CD1c-positive myeloid dendritic cell (primary cell): ENCODE results near the gene C2CD3.

Source experiments
- DNase-seq: peaks from one replicate; pipeline ENCODE4 v3.0.0-alpha.2; 2016; ENCODE audit errors: extremely low spot score

The C2CD3 gene

GRCh38 chr11:74018331-74019005 is 152.3 kb downstream of the C2CD3 start:
- DNase-seq = peak; percentile 87

- DNase-seq = no peak
Observed at GRCh38 chr11:74017631-74018030, 153.2 kb downstream of the C2CD3 start.

- no peak for DNase-seq
Observed at GRCh38 chr11:74015919-74016684, 154.7 kb downstream of the C2CD3 start.

GRCh38 chr11:74014880-74015279 is 155.9 kb downstream of the C2CD3 start:
- peak; percentile 46 for DNase-seq

GRCh38 chr11:74013141-74013540 is 157.7 kb downstream of the C2CD3 start:
- no peak for DNase-seq

GRCh38 chr11:74012074-74012809 is 158.6 kb downstream of the C2CD3 start:
- DNase-seq = no peak

- peak; percentile 14 for DNase-seq
Observed at GRCh38 chr11:74011360-74012073, 159.3 kb downstream of the C2CD3 start.

GRCh38 chr11:74010306-74011300 is 160.2 kb downstream of the C2CD3 start:
- no peak for DNase-seq

GRCh38 chr11:74009675-74010305 is 161.0 kb downstream of the C2CD3 start:
- no peak for DNase-seq

GRCh38 chr11:74009230-74009547 is 161.6 kb downstream of the C2CD3 start:
- no peak for DNase-seq

GRCh38 chr11:74008373-74009229 is 162.2 kb downstream of the C2CD3 start, which contains the start of gene UCP3:
UCP3 (minus strand) TSS chr11:74009085; CDS start chr11:74007042, 2,043 bp downstream.
- no peak for DNase-seq

GRCh38 chr11:74007691-74008372 is 163.0 kb downstream of the C2CD3 start:
- DNase-seq = no peak

- DNase-seq = no peak
Observed at GRCh38 chr11:74006743-74007304, 164.0 kb downstream of the C2CD3 start.

- no peak for DNase-seq
Observed at GRCh38 chr11:74005721-74006517, 164.9 kb downstream of the C2CD3 start.

- DNase-seq = peak; percentile 42
Observed at GRCh38 chr11:74004759-74005615, 165.8 kb downstream of the C2CD3 start.

- no peak for DNase-seq
Observed at GRCh38 chr11:74004046-74004695, 166.6 kb downstream of the C2CD3 start.
